Effector CD8-positive, alpha-beta T cell (primary cell): ENCODE results near the gene TAPBPL.
"Not testable (repeated sequence)": the region's sequence is repeated elsewhere in the genome, so short reads cannot be mapped to it uniquely, and the experiment has no call there.

Experiments used
- DNase-seq: peaks from one replicate; lab custom pipeline; 2025; lab: John Stamatoyannopoulos, UW

Gene TAPBPL

GRCh38 chr12:6493497-6494257 lies 41.8 kb downstream of the TAPBPL start, which contains the start of gene NCAPD2:
Gene NCAPD2, plus strand, starts transcription at chr12:6494102. Its CDS starts 997 bp downstream, at chr12:6495099.
- DNase-seq: peak; percentile 90

- no peak for DNase-seq
Observed at GRCh38 chr12:6494258-6494743, 42.5 kb downstream of the TAPBPL start.

- no peak for DNase-seq
Observed at GRCh38 chr12:6494968-6495367, 43.1 kb downstream of the TAPBPL start.

- not testable (repeated sequence) for DNase-seq
Observed at GRCh38 chr12:6497291-6497690, 45.4 kb downstream of the TAPBPL start.

GRCh38 chr12:6500466-6500865 lies 48.6 kb downstream of the TAPBPL start:
- no peak for DNase-seq

- DNase-seq: no peak
Observed at GRCh38 chr12:6507102-6507998, 55.5 kb downstream of the TAPBPL start.

GRCh38 chr12:6508087-6508486 lies 56.2 kb downstream of the TAPBPL start:
- no peak for DNase-seq
